Mesendoderm (in vitro differentiated cells): ENCODE data around the gene RANBP3.

Experiments
- DNase-seq: peaks from one replicate; pipeline ENCODE4 v3.0.0; 2013
- H2AK5ac ChIP-seq: 2 replicates; pipeline ENCODE4 v1.6.1; 2013; ENCODE audit warnings: low read length, inconsistent platforms
- H2BK120ac ChIP-seq: 2 replicates; pipeline ENCODE4 v1.6.1; 2013; ENCODE audit warnings: low read depth, mild to moderate bottlenecking, low read length, moderate library complexity, mixed read lengths
- H2BK15ac ChIP-seq: replicated peaks from 2 replicates; pipeline ENCODE4 v1.6.1; 2013; ENCODE audit warnings: low read depth, mild to moderate bottlenecking, moderate library complexity
- H2BK5ac ChIP-seq: 2 replicates; pipeline ENCODE4 v1.6.1; 2013; ENCODE audit warnings: low read length, inconsistent platforms
- H3K18ac ChIP-seq: 2 replicates; pipeline ENCODE4 v1.6.1; 2013; ENCODE audit warnings: mild to moderate bottlenecking, low read length, mixed read lengths
- H3K23ac ChIP-seq: one replicate; pipeline ENCODE4 v1.6.1; 2013; ENCODE audit warnings: low read length
- H3K27ac ChIP-seq: 2 replicates; pipeline ENCODE4 v1.5.1; 2013; ENCODE audit warnings: low read depth, mild to moderate bottlenecking, inconsistent platforms, low read length, moderate library complexity
- H3K27me3 ChIP-seq: 2 replicates; pipeline ENCODE4 v1.6.1; 2013; ENCODE audit warnings: low read length, control low read depth, mild to moderate bottlenecking, inconsistent platforms; ENCODE audit not compliant: insufficient read depth, poor library complexity
- H3K36me3 ChIP-seq: 2 replicates; pipeline ENCODE4 v1.6.1; 2013; ENCODE audit warnings: low read length, inconsistent platforms; ENCODE audit not compliant: control insufficient read depth, insufficient read depth
- H3K4ac ChIP-seq: one replicate; pipeline ENCODE4 v1.6.1; 2013; ENCODE audit warnings: low read depth, mild to moderate bottlenecking, low read length, moderate library complexity
- H3K4me1 ChIP-seq: 2 replicates; pipeline ENCODE4 v1.6.1; 2013; ENCODE audit warnings: low read depth, low read length, inconsistent platforms; ENCODE audit not compliant: control insufficient read depth
- H3K4me2 ChIP-seq: 2 replicates; pipeline ENCODE4 v1.6.1; 2013; ENCODE audit warnings: low read length
- H3K4me3 ChIP-seq: 2 replicates; pipeline ENCODE4 v1.5.1; 2013; ENCODE audit warnings: mild to moderate bottlenecking, low read length
- H3K56ac ChIP-seq: one replicate; pipeline ENCODE4 v1.6.1; 2013; ENCODE audit warnings: low read length
- H3K79me1 ChIP-seq: 2 replicates; pipeline ENCODE4 v1.6.1; 2013; ENCODE audit warnings: low read length, inconsistent platforms
- H3K79me2 ChIP-seq: 2 replicates; pipeline ENCODE4 v1.6.1; 2013; ENCODE audit warnings: mild to moderate bottlenecking, low read length; ENCODE audit not compliant: control insufficient read depth, insufficient read depth
- H3K9ac ChIP-seq: 2 replicates; pipeline ENCODE4 v1.6.1; 2013; ENCODE audit warnings: low read length, inconsistent platforms
- H4K5ac ChIP-seq: one replicate; pipeline ENCODE4 v1.6.1; 2013; ENCODE audit warnings: low read length
- H4K8ac ChIP-seq: one replicate; pipeline ENCODE4 v1.6.1; 2013; ENCODE audit warnings: low read depth, mild to moderate bottlenecking, control low read depth, low read length, moderate library complexity
- WGBS: extraction: QIAGEN DNeasy Blood & Tissue Kit; methylation state at CpG from one replicate; pipeline ENCODE4 v1.1.7; 2013; ENCODE audit warnings: low lambda C conversion rate, missing lambda C conversion rate; ENCODE audit not compliant: insufficient coverage; ENCODE audit errors: extremely low coverage; 5-methylcytosine and 5-hydroxymethylcytosine counted together

Gene RANBP3

GRCh38 chr19:5960005-5961001 is 17.6 kb downstream of the RANBP3 start:
- H3K18ac ChIP-seq = no peak overlapping the region
- H3K23ac ChIP-seq = no peak overlapping the region
- peaks cover 88% of the 10 kb centered on the region for H3K79me2 ChIP-seq
- no peak overlapping the region for H3K4me2 ChIP-seq
- H3K36me3 ChIP-seq = no peaks in the 10 kb centered on the region
- no peaks in the 10 kb centered on the region for H3K27me3 ChIP-seq
- H3K4ac ChIP-seq = no peak overlapping the region
- H3K79me1 ChIP-seq = peaks cover 59% of the 10 kb centered on the region
- H2BK5ac ChIP-seq = no peak overlapping the region
- no peak overlapping the region for H2AK5ac ChIP-seq
- no peak overlapping the region for H2BK120ac ChIP-seq
- H4K5ac ChIP-seq = no peak overlapping the region
- no peak overlapping the region for H3K56ac ChIP-seq
- WGBS = no CpG with 5 or more reads among the region's 18 CpGs
- peaks cover 16% of the 10 kb centered on the region for H3K4me1 ChIP-seq
- no peak overlapping the region for H4K8ac ChIP-seq
- no peak overlapping the region for H3K27ac ChIP-seq
- H2BK15ac ChIP-seq = no peak overlapping the region
- H3K9ac ChIP-seq = no peak overlapping the region
- no peak for DNase-seq
- no peak overlapping the region for H3K4me3 ChIP-seq

- Histone ChIP-seq H3K9ac (peak overlapping the region; percentile 21), H3K18ac (no peak overlapping the region), H3K79me2 (peaks cover 87% of the 10 kb centered on the region), H4K5ac (no peak overlapping the region), H3K79me1 (peaks cover 56% of the 10 kb centered on the region), H3K4me2 (no peak overlapping the region), H2BK15ac (no peak overlapping the region), H3K36me3 (no peaks in the 10 kb centered on the region), H3K4ac (no peak overlapping the region), H4K8ac (no peak overlapping the region), H3K4me3 (no peak overlapping the region), H2AK5ac (no peak overlapping the region), H2BK120ac (no peak overlapping the region), H3K27ac (no peak overlapping the region), H3K27me3 (no peaks in the 10 kb centered on the region), H2BK5ac (no peak overlapping the region), H3K23ac (no peak overlapping the region), H3K4me1 (peaks cover 18% of the 10 kb centered on the region), H3K56ac (peak overlapping the region; percentile 19)
- DNase-seq = no peak
- WGBS = no CpG with 5 or more reads among the region's 14 CpGs
Measured at GRCh38 chr19:5959260-5960004, 18.5 kb downstream of the RANBP3 start.

GRCh38 chr19:5958851-5959122 is 19.2 kb downstream of the RANBP3 start:
- peaks cover 23% of the 10 kb centered on the region for H3K4me1 ChIP-seq
- H3K27ac ChIP-seq = no peak overlapping the region

GRCh38 chr19:5958074-5958850 is 19.7 kb downstream of the RANBP3 start:
- no CpG with 5 or more reads among the region's 21 CpGs for WGBS
- H3K27ac ChIP-seq = no peak overlapping the region

More at GRCh38 chr19:5958851-5959122, 19.2 kb downstream of the RANBP3 start:
- Histone ChIP-seq H4K5ac (no peak overlapping the region), H2BK120ac (no peak overlapping the region), H3K79me2 (peaks cover 86% of the 10 kb centered on the region), H3K56ac (no peak overlapping the region), H2BK5ac (no peak overlapping the region), H3K4ac (no peak overlapping the region), H2AK5ac (no peak overlapping the region), H3K23ac (no peak overlapping the region), H3K79me1 (peaks cover 49% of the 10 kb centered on the region), H3K27me3 (no peaks in the 10 kb centered on the region), H4K8ac (no peak overlapping the region), H2BK15ac (no peak overlapping the region), H3K9ac (peak overlapping the region; percentile 7), H3K4me2 (no peak overlapping the region), H3K18ac (no peak overlapping the region), H3K36me3 (no peaks in the 10 kb centered on the region), H3K4me3 (no peak overlapping the region)
- no CpG with 5 or more reads among the region's 10 CpGs for WGBS
- DNase-seq = no peak

GRCh38 chr19:5957170-5957569 is 20.8 kb downstream of the RANBP3 start:
- Histone ChIP-seq H3K27ac (no peak overlapping the region), H4K8ac (no peak overlapping the region), H3K4me2 (no peak overlapping the region), H3K4me3 (no peak overlapping the region), H3K4me1 (peaks cover 34% of the 10 kb centered on the region), H3K36me3 (no peaks in the 10 kb centered on the region), H4K5ac (no peak overlapping the region), H3K79me2 (peaks cover 83% of the 10 kb centered on the region), H2BK5ac (no peak overlapping the region), H3K79me1 (peaks cover 49% of the 10 kb centered on the region), H3K23ac (no peak overlapping the region), H3K9ac (no peak overlapping the region), H2BK120ac (no peak overlapping the region), H2BK15ac (no peak overlapping the region), H3K4ac (no peak overlapping the region), H3K18ac (no peak overlapping the region), H3K27me3 (no peaks in the 10 kb centered on the region), H2AK5ac (no peak overlapping the region), H3K56ac (no peak overlapping the region)
- WGBS = no CpG with 5 or more reads among the region's 10 CpGs
- no peak for DNase-seq

More at GRCh38 chr19:5958074-5958850, 19.7 kb downstream of the RANBP3 start:
- Histone ChIP-seq H3K9ac (peak overlapping the region; percentile 7), H3K56ac (no peak overlapping the region), H2BK5ac (no peak overlapping the region), H3K4ac (no peak overlapping the region), H3K4me1 (peaks cover 27% of the 10 kb centered on the region), H2AK5ac (no peak overlapping the region), H2BK120ac (no peak overlapping the region), H3K4me3 (no peak overlapping the region), H3K23ac (no peak overlapping the region), H4K5ac (no peak overlapping the region), H3K79me2 (peaks cover 86% of the 10 kb centered on the region), H4K8ac (no peak overlapping the region), H3K4me2 (no peak overlapping the region), H3K36me3 (no peaks in the 10 kb centered on the region), H3K79me1 (peaks cover 51% of the 10 kb centered on the region), H3K18ac (no peak overlapping the region), H2BK15ac (no peak overlapping the region), H3K27me3 (no peaks in the 10 kb centered on the region)
- peak; percentile 38 for DNase-seq
